ENCODE results near the gene LSM2.
"Not testable (repeated sequence)": the region's sequence is repeated elsewhere in the genome, so short reads cannot be mapped to it uniquely, and the experiment has no call there.

DNA sequence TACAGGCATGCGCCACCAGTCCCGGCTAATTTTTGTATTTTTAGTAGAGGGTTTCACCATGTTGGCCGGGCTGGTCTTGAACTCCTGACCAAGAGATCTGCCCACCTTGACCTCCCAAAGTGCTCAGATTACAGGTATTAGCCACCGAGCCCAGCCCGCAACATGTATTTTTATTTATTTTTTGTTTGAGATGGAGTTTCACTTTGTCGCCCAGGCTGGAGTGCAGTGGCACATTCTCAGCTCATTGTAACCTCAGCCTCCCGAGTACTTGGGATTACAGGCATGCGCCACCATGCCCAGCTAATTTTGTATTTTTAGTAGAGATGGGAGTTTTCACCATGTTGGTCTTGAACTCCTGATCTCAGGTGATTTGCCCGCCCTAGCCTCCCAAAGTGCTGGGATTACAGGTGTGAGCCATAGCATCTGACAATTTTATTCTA is 31.4 kb upstream of the LSM2 start:
- TF ChIP-seq, protein P1, sequence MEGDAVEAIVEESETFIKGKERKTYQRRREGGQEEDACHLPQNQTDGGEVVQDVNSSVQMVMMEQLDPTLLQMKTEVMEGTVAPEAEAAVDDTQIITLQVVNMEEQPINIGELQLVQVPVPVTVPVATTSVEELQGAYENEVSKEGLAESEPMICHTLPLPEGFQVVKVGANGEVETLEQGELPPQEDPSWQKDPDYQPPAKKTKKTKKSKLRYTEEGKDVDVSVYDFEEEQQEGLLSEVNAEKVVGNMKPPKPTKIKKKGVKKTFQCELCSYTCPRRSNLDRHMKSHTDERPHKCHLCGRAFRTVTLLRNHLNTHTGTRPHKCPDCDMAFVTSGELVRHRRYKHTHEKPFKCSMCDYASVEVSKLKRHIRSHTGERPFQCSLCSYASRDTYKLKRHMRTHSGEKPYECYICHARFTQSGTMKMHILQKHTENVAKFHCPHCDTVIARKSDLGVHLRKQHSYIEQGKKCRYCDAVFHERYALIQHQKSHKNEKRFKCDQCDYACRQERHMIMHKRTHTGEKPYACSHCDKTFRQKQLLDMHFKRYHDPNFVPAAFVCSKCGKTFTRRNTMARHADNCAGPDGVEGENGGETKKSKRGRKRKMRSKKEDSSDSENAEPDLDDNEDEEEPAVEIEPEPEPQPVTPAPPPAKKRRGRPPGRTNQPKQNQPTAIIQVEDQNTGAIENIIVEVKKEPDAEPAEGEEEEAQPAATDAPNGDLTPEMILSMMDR (conservative IDR thresholded peaks at IDR 0.05; ENCODE audit: low read length): not testable (repeated sequence)
- TF ChIP-seq EZH2phosphoT487 (IDR thresholded peaks at IDR 0.05; ENCODE audit: borderline replicate concordance, low read depth, low read length): not testable (repeated sequence)
